HG02642 (cell line): ENCODE results near the gene FNDC7.
"Not testable (repeated sequence)": the region's sequence is repeated elsewhere in the genome, so short reads cannot be mapped to it uniquely, and the experiment has no call there.

ENCODE experiments used
- ATAC-seq: cut with Tn5 transposase; IDR thresholded peaks from one replicate; pipeline ENCODE4 v1.9.1; 2021; ENCODE audit warnings: mild to moderate bottlenecking; ENCODE audit not compliant: unreplicated experiment, poor library complexity

The FNDC7 gene

GRCh38 chr1:108712606-108713150 is at the start of gene FNDC7:
TSS of gene FNDC7 (plus strand) at chr1:108712908. CDS start at chr1:108712934, 26 bp downstream.
- ATAC-seq, result no peak

GRCh38 chr1:108663074-108663473 is 49.6 kb upstream of the FNDC7 start:
- ATAC-seq, result no peak

- ATAC-seq, result no peak
Observed at GRCh38 chr1:108664481-108664880, 48.2 kb upstream of the FNDC7 start.

GRCh38 chr1:108665067-108665466 is 47.6 kb upstream of the FNDC7 start:
- no peak for ATAC-seq

- ATAC-seq, result no peak
Observed at GRCh38 chr1:108665771-108666170, 46.9 kb upstream of the FNDC7 start.

GRCh38 chr1:108667422-108667821 is 45.3 kb upstream of the FNDC7 start:
- not testable (repeated sequence) for ATAC-seq

GRCh38 chr1:108668777-108669176 is 43.9 kb upstream of the FNDC7 start:
- ATAC-seq, result no peak

GRCh38 chr1:108669679-108670078 is 43.0 kb upstream of the FNDC7 start:
- no peak for ATAC-seq

GRCh38 chr1:108670131-108670773 is 42.5 kb upstream of the FNDC7 start:
- no peak for ATAC-seq

- no peak for ATAC-seq
Observed at GRCh38 chr1:108671143-108671542, 41.6 kb upstream of the FNDC7 start.

GRCh38 chr1:108678706-108679105 is 34.0 kb upstream of the FNDC7 start:
- no peak for ATAC-seq

- ATAC-seq, result no peak
Observed at GRCh38 chr1:108679586-108680213, 33.0 kb upstream of the FNDC7 start.

GRCh38 chr1:108681701-108682100 is 31.0 kb upstream of the FNDC7 start:
- ATAC-seq, result not testable (repeated sequence)

GRCh38 chr1:108685529-108685928 is 27.2 kb upstream of the FNDC7 start:
- ATAC-seq, result no peak

GRCh38 chr1:108686614-108687313 is 25.9 kb upstream of the FNDC7 start:
- no peak for ATAC-seq

GRCh38 chr1:108691128-108691941 is 21.4 kb upstream of the FNDC7 start:
- peak; percentile 2 for ATAC-seq

- peak; percentile 96 for ATAC-seq
Observed at GRCh38 chr1:108691942-108692723, 20.6 kb upstream of the FNDC7 start, which contains the start of gene PRPF38B. TSS of gene PRPF38B (plus strand) at chr1:108692310. CDS start at chr1:108692592, 282 bp downstream.

- peak; percentile 54 for ATAC-seq
Observed at GRCh38 chr1:108692724-108693655, 19.7 kb upstream of the FNDC7 start.
